EH (cell line): ENCODE data around the gene BBS10.
"Not testable (repeated sequence)": the region's sequence is repeated elsewhere in the genome, so short reads cannot be mapped to it uniquely, and the experiment has no call there.

Source experiments
- DNase-seq: peaks from one replicate; pipeline ENCODE4 v3.0.0-alpha.2; 2015; ENCODE audit warnings: low read depth

Gene BBS10

DNA sequence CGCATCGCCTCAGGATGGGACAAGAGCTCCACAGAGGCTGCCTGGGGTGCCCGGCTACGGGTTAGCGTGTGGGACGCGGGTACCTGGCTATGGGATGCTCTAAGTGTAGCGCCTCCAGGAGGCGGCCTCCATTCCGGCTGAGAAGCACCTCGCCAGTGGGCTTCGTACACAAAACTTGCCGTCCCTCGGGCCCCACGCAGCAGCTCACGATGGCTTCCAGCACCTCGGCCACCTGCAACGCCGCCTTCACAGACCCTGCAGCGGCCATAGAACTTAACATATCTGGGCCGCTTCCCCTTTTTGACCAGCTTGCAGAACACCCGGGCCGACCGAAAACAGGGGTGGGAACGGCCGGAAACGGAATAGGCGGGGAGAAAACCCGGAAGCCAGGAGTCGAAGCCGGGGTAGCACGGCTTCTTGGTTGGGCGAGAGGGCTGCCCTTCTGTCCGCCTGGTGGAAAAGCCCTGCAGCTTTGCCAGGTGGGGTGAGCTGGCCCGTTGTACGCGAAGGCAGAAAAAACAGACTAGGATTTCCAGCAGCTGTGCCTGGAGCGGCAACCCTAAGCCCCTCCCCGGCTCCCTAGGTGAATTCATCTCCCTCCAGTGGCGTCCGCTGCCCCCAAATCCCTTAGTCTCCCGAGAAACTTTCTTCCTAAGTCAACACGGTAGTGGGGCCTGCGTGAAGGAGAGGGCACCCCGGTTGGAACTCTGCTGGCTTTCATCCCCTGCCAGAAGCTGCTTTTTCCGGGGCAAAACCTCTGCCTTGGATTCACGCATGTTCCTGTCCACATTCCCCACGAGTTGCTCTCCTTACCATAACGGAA is at the start of gene BBS10:
TSS of gene BBS10 (minus strand) at position 337 of the 823 bp plus-strand sequence. CDS start at position 280, 57 bp downstream.
- DNase-seq: peak; percentile 93

DNA sequence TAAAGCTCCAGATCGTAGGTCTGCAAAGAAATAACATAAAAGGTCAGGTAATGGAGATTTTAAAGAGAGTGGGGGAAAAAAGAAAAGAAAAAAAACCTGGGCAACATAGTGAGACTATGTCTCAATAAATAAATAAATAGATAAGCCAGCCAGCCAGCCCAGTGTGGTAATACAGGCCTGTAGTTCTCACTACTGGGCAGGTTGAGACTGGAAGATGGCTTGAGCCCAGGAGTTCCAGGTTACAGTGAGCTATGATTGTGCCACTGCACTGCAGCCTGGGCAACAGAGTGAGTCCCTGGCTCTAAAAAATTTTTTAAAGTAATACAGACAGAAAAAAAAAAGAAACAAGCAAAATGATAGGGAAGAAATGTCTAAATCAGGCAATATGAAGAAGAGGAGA is 43.2 kb upstream of the BBS10 start:
- no peak for DNase-seq

DNA sequence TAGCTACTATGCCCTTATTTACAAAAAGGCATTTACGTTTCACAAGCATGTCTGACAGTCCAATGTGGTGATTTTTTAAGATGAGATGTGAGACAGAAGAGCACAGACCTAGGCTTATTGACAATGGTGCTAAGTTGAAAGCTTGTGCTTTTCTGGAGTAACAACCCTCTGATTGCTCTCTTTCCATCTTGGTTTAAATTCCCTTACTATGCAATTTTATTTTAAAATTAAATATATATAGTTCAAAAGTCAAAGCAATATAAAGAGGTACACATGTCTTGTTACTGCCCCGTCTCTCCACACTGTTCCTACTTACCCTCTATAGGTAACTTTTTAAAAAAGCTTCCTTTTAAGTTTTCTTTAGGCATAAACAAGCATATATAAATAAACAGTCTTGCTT is 39.4 kb upstream of the BBS10 start:
- DNase-seq: no peak

DNA sequence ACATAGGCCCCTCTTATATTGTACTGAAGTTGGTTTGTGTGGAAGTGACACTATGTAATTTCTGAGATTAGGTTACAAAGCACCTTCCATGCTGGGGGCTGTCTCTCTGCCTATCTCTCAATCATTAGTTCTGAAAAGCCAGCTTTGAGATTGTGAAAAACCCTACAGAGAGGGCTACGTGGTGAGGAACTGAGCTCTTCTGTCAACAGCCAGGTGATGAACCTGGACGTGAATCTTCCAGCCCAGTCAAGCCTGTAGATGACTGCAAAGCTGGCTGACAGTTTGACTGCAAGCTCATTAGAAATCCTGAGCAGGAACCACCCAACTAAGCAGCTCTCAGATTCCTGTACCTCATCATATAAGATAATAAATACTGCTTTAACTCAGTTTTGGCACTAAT is 36.3 kb upstream of the BBS10 start:
- DNase-seq: no peak

DNA sequence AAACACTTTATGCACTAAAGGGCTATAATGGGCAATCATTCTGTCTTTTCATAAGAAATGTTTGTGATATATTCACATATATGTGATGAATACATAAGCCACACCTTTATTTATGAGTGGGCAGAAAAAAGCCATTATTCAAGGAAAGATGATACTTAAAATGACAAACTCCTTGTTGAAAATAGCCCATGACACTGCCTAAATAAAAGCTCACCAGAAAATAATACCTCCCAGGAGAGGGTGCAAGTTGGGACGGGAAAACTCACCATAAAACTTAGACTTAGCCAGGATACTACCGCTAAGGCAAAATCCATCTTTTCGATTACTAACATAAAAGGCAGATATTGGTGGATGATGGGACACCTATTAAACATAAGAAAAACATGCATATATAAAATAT is 35.8 kb upstream of the BBS10 start:
- no peak for DNase-seq

DNA sequence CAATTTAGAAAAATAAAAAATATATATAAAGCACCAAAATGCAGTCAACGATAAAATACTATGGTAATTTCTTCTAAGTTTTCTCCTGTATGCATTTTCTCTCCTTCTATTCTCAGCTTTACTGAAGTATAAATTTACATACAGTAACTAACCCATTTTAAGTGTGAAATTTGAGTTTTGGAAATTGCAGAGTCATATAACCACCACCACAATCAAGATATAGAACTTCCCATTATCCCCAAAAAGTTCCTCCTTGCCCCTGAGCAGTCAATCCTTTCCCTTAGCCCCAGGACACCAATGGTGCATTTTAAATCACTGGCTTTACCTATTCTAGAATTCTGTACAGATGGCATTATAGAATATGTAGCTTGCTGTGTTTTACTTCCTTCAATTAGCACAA is 31.0 kb upstream of the BBS10 start:
- no peak for DNase-seq

DNA sequence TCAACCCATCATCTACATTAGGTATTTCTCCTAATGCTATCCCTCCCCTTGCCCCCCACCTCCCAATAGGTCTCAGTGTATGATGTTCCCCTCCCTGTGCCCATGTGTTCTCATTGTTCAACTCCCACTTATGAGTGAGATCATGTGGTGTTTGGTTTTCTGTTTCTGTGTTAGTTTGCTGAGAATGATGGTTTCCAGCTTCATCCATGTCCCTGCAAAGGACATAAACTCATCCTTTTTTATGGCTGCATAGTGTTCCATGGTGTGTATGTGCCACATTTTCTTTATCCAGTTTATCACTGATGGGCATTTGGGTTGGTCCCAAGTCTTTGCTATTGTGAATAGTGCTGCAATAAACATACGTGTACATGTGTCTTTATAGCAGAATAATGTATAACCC is 28.7 kb upstream of the BBS10 start:
- DNase-seq: not testable (repeated sequence)

DNA sequence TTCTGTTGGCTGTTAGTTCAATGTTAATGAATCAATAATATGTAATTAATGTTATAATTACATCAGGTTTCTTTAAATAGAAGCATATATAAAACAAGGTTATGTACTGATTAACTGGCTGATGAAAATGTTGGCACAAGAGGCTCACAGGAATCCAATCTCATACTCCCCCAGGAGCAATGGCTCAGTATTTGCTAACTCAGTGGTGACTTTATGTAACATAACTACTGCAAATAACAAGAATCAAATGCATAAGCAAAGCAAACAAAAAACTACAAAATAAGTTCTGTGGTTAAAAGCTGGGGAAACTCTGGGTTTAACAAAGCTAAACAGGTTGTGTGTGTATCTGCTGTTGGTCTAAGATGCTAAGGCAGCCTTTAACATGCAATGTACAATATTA is 27.7 kb upstream of the BBS10 start:
- DNase-seq: no peak

DNA sequence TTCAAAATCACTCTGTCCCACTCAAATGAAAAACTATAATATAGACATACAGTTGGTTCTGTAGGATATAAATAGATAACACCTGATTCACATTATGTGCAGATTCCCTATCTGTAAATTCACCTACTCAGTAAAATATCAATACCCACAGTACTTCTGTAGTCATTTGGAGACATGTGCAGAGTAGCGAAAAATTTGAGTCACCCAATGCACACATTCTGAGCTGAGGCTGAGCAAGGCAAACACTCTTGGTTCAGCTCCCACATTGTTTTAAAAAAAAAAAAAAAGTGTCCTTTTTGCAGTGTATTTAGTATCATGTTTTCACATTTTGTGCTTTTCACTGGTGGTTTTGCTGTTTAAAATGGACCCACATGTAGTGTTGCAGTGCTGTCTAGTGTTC is 27.3 kb upstream of the BBS10 start:
- DNase-seq: peak; percentile 2

DNA sequence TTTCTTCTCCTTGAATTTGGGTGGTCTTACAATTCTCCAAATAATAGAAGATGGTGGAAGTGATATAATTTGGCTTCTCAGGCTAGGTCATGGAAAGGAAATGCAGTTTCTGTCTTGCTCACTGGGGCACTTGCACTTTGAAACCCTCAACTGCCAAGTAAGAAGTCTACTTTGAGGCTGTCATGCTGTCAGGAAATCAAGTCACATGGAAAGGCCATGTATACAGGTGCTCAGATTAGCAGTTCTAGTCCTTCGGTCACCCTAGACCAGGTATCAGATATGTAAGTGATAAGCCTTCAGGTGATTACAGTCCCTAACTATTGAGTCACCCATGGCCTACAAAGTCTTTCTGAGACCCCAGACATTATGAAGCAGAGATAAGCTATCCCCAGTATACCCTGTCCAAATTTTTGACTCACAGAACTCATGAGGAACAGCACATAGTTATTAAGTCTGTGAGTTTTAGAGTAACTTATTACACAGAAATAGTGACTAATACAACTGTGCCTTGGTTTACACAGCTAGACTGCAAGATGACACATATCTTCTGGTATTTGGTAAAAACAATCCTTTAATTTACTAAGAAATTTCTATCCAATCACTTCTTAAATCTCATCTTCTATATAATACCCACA is 26.3 kb upstream of the BBS10 start:
- DNase-seq: peak; percentile 55

DNA sequence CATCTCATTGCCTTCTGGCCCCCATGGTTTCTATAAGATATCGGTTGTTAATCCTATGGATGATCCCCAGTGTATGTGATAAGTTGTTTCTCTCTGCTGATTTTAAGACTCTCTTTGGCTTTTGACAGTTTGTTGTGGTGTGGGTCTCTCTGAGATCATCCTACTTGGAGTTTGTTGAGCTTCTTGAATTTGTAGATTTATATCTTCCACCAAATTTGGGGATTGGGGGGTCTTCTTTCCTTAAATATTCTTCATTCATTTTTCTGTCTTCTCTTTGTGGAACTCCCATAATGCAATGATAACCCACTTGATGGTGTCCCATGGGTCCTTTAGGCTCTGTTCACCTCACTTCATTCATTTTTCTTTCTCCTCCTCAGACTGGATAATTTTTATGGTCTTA is 20.0 kb upstream of the BBS10 start:
- no peak for DNase-seq

DNA sequence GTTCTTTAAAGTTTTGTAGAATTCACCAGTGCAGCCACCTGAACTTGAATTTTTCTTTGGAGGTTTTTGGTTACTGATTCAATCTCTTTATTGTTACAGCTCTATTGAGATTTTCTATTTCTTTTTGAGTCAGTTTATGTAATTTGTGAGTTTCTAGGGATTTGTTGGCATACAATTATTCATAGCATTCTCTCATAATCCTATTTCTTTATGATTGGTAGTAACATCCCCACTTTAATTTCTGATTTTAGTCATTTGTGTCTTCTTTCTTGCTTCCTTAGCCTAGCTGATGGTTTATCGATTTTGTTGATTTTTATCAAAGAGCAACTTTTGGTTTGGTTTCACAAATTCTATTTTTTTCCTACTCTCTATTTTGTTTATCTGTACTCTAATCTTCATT is 17.9 kb upstream of the BBS10 start:
- no peak for DNase-seq

DNA sequence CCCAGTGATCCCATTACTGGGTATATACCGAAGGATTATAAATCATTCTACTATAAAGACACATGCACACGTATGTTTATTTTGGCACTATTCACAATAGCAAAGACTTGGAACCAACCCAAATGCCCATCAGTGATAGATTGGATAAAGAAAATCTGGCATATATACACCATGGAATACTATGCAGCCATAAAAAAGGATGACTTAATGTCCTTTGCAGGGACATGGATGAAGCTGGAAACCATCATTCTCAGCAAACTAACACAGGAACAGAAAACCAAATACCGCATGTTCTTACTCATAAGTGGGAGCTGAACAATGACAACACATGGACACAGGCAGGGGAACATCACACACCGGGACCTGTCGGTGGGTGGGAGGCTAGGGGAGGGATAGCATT is 15.9 kb upstream of the BBS10 start:
- not testable (repeated sequence) for DNase-seq

DNA sequence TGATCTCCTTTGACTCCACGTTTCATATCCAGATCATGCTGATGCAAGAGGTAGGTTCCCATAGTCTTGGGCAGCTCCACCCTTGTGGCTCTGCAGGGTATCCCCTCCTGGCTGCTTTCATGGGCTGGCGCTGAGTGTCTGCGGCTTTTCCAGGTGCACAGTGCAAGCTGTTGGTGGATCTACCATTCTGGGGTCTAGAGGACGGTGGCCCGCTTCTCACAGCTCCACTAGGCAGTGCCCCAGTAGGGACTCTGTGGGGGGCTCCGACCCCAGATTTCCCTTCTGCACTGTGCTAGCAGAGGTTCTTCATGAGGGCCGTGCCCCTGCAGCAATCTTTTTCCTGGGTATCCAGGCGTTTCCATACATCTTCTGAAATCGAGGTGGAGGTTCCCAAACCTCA is 12.1 kb upstream of the BBS10 start:
- DNase-seq: no peak

DNA sequence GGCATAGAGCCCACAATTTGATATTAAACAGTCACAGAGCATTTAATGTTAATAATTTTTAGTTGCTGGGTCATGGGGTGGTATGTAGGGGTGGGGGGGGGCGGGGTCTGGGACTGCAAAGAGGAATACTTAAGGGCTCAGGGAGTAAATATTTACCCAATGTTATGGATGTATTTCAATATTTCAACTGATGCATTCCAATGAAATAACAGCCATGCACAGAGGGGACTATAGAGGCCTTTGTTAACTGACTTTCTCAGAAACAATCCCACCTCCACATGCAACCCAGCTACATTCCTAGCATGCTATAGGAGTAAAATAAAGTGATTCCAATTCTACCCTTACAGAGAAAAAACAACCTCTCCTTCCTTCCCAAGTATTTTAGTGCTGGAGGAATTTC is 7.9 kb upstream of the BBS10 start:
- DNase-seq: no peak

DNA sequence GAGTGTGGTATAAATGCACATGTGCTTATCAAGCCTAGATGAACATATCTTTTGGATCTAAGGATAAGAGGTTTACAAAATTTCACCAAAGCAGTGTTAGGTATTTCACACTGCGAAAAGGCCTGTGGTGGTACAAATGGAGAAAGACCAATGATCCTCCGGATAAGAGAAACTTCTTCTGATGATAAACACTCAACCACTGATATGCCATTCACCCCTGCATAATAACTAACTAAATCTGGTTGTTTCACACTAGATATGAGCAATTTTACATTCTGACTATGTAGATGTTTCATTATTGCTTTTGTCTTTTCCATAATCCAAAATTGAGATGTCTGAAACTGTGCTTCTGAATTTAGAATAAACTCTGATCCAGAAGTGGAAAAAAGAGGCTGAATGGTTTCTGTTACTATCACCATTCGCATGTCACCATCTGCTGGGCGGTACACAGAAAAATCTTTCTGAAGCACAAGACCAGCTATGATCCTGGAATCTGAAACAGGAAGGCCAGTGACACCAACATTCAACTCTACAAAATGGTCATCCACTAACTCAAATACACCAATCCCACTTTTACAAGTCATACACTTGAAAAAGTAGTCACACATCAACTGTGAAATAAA is 1.3 kb downstream of the BBS10 start:
- peak; percentile 80 for DNase-seq

DNA sequence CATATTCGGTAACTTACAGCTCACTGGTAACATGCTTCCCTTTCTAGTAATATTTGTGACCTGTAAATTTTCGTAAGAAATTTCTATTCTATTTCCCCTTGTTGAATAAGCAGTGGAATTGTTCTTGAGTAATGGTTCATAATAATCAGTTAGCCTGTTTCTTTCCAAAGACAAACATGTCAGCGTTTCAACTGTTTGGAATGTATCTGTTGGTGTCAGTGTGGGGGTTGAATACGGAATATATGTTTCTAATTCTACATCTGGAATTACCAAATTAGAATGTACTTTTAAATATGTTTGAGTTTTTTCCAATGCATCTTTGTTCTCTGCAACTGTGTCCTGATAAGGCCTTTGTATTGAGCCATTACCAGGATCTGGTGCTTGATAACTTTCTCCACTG is 2.0 kb downstream of the BBS10 start:
- no peak for DNase-seq

DNA sequence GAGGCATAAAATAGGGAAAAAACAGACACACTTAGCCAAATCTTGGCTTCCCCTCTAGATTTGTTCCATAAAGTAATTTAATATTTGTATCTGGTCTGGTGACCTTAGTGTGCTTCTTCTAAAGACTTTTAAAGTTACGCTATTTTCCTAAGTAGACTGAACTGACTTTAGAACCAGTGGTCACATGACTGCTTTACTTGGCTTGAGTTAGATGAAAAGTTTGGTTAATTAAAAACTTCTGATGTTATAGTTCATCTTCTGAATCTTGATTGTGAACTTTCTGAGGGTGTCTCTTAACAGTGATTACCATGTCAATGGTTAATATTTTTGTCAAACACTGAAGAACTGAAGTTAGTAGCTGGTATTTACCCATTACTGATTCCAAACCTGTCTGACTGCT is 2.6 kb downstream of the BBS10 start:
- no peak for DNase-seq

DNA sequence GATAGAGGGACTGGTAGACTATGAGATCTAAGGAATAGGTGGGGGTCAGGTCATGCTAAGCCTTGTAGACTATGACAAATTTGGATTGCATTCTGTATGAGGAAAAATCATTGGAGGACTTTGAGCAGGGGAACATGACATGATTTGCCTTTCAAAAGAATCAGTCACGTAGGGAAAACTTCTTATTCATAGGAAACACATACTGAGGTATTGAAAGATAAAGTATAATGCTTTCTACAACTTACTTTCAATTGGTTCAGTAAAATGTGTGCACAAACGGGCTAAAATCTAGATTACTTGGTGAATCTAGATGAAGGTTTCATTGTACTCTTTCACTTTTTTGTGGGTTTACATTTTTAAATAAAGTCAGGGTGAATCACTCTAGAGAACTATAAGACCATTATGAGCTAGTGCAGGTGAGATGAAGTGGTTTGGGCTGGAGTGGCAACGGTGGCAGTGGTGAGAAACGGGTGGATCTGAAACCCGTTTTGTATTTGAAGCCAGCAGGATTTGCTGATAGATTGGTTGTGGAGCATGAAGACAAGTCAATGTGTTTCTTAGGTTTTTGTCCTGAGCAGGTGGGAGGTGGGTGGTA is 6.7 kb downstream of the BBS10 start:
- DNase-seq: no peak

DNA sequence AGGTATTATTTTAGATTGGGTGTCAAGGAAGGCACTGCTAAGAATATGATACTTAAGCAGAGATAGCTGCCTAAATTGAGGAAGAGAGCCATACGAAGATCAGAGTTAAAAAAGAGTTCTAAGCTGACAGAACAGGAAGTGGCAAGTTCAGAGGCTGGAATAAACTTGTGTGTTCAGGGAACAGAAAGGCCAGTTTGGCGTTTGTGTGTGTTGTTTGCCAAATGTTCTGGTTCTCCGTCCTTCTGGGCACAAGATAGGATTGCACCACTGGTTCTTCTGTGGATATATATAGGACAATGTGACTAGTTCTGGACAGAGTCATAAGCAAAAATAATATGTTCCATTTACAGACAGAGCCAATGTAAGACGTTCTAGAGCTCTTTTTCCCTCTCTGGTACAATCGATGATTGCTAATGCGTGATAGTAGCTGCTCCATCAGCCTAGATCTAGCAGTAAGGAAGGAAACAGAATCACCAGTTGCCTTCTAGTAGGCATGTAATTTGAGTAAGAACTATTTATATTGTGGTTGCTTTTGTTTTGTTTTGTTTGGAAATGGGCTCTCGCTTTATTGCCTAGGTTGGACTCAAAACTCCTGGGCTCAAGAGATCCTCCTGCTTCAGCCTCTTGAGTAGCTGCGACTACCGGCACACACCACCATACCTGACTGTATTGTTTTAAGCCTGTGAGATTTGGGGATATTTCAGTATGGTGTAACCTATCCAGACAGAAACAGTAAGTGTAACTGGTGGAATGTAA is 7.4 kb downstream of the BBS10 start:
- DNase-seq: no peak

DNA sequence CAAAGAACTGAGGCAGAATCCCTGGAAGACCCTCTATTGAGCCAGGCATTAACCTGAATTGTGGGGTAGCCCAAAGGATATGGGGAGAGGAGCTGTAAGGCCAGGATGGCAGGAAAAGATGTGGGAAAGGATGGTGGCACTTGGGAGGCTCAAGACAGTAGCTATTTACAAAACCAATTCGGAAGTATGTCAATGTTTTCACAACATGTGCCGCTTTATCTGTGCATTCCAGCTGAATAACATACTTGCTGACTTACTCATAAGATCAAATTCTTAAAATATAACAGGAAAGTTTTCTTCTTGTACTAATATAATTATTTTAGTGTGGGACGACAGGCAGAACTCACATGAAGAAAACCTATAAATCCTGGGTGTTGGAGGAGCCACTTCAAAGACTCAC is 10.6 kb downstream of the BBS10 start:
- DNase-seq: peak; percentile 84

DNA sequence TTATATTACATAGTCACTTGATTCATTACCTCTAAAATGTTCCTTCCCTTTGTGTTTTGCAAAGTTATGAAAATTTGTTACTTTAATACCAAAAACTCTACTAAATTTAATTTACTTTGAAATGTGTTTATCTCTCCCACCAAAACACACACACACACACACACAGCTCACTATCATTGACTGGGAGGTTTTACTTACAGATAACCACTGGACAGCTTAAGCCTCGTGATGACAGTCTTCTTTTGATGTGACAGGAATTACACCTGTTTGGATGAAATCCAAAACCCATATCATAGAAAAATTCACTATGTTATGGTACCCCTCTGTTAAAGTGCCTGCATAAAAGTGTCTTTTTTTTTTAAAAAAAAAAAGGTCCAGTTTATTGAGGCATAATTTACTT is 15.6 kb downstream of the BBS10 start:
- no peak for DNase-seq
